HG03064 (cell line): ENCODE measurements around the gene FLOT1.
"Not testable (repeated sequence)": the region's sequence is repeated elsewhere in the genome, so short reads cannot be mapped to it uniquely, and the experiment has no call there.

Source experiments
- ATAC-seq: cut with Tn5 transposase; IDR thresholded peaks from one replicate; pipeline ENCODE4 v1.9.1; 2021; ENCODE audit warnings: low read depth; ENCODE audit not compliant: unreplicated experiment

Gene FLOT1

DNA sequence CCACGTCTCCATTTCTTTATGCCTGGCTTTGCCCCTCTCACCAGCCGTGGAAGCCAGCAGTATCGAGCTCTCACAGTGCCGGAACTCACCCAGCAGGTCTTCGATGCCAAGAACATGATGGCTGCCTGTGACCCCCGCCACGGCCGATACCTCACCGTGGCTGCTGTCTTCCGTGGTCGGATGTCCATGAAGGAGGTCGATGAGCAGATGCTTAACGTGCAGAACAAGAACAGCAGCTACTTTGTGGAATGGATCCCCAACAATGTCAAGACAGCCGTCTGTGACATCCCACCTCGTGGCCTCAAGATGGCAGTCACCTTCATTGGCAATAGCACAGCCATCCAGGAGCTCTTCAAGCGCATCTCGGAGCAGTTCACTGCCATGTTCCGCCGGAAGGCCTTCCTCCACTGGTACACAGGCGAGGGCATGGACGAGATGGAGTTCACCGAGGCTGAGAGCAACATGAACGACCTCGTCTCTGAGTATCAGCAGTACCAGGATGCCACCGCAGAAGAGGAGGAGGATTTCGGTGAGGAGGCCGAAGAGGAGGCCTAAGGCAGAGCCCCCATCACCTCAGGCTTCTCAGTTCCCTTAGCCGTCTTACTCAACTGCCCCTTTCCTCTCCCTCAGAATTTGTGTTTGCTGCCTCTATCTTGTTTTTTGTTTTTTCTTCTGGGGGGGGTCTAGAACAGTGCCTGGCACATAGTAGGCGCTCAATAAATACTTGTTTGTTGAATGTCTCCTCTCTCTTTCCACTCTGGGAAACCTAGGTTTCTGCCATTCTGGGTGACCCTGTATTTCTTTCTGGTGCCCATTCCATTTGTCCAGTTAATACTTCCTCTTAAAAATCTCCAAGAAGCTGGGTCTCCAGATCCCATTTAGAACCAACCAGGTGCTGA, 18.4 kb downstream of the FLOT1 start:
- ATAC-seq: not testable (repeated sequence)

DNA sequence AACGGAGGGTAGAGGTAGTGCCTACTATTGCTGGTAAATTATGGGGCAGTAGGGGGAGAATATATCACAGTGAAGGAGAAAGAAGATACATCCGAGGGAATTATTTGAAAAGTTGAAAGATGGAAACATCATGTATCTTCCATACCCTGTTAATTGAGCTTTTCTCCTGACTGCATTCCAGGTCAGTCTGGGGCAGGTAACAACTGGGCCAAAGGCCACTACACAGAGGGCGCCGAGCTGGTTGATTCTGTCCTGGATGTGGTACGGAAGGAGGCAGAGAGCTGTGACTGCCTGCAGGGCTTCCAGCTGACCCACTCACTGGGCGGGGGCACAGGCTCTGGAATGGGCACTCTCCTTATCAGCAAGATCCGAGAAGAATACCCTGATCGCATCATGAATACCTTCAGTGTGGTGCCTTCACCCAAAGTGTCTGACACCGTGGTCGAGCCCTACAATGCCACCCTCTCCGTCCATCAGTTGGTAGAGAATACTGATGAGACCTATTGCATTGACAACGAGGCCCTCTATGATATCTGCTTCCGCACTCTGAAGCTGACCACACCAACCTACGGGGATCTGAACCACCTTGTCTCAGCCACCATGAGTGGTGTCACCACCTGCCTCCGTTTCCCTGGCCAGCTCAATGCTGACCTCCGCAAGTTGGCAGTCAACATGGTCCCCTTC, 19.2 kb downstream of the FLOT1 start:
- not testable (repeated sequence) for ATAC-seq

DNA sequence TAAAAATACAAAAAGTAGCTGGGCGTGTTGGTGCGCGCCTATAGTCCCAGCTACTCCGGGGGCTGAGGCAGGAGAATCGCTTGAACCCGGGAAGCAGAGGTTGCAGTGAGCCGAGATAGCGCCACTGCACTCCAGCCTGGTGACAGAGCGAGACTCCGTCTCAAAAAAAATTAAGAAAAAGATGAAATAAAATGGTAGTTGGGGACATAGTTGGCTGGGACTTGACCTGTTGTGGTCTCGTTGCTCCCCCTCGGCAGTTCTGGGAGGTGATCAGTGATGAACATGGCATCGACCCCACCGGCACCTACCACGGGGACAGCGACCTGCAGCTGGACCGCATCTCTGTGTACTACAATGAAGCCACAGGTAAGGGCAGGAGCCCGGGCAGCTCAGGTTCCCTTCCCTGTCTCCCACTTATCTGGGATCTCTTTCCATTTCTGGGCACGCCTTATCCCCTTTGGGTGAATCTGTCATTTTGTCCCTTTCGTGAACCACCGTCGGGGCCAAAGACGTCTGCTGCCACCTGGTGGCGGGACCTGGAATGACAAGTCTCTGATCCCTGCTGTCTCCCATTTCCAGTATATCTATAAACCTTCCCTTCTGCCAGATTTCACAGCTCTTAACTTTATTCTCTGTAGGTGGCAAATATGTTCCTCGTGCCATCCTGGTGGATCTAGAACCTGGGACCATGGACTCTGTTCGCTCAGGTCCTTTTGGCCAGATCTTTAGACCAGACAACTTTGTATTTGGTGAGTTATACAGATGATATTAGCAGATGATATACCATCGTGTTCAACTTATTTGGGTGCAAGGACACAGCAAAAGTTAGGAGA, 20.0 kb downstream of the FLOT1 start:
- ATAC-seq: no peak

DNA sequence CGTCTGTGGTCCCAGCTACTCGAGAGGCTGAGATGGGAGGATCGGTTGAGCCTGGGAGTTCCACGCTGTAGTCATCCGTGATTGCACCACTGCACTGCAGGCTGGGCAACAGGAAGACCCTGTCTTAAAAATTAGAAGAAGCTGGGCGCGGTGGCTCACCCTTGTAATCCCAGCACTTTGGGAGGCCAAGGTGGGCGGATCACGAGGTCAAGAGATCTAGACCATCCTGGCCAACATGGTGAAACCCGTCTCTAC, 20.5 kb downstream of the FLOT1 start:
- ATAC-seq: not testable (repeated sequence)

DNA sequence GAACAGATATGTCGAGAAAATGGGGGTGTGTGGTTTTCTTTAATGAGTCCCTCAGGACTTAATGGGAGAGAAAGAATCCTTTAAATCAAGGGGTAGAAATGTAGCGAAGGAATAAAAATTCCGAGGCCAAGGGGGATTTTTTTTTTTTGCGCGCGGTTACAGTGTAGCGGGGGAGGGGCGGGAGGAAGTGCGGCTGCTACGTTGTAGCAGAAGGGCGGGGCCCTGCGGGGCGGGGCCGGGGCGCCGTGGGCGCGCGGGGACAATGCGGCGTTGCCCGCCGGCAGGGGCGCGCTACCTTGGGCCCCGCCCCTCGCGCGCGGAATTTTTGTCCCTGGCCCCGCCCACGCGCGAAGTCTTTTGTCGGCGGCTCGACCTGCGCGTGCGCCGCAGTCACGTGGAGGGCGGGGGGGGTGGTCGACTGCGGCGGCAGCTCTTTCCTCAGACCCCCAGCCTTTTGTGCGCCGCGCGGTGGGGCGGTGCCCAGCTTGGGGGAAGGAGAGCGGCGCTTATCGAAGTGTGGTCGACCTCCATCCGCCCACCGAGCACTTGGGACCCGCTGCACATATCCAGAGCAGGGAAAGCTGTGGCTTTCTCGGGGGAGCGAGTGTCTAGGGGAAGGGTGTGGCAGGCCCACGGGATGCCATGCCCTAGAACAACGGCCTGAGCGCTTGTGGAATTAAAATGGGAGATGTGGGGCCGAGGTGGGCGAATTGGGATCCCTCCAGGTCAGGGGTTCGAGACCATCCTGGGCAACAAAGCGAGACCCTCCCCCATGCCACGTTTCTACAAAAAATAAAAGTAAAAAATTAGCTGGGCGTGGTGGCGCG, 21.1 kb downstream of the FLOT1 start:
- ATAC-seq: no peak

DNA sequence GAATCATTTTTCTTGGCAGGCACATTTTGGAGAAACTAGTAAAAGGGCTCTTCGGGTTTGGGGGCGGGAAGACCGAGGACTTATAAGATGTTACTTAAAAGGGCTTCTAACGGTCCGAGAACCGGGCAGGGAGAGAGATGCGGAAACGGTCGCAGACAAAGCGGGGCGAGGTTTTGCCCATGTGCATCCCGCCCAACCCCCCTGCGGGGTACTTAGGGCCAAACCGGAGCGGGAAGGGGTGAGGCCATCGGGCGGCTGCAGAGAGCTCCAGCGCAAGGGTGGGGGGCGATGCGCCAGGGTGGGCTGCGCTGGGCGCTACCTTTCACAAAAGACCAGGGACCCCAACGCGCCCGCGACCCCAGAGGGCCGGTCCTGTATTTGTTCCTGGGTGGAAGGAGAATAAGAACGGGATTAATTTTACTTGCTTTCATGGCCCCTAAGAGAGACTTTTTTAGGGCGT, 21.7 kb downstream of the FLOT1 start:
- no peak for ATAC-seq

- peak; percentile 29 for ATAC-seq
Observed at GRCh38 chr6:30719791-30720737, 22.4 kb downstream of the FLOT1 start, which contains the start of gene TUBB. Gene TUBB, plus strand, starts transcription at chr6:30720352. Its CDS starts 155 bp downstream, at chr6:30720507.

- no peak for ATAC-seq
Observed at GRCh38 chr6:30719356-30719755, 23.1 kb downstream of the FLOT1 start.

DNA sequence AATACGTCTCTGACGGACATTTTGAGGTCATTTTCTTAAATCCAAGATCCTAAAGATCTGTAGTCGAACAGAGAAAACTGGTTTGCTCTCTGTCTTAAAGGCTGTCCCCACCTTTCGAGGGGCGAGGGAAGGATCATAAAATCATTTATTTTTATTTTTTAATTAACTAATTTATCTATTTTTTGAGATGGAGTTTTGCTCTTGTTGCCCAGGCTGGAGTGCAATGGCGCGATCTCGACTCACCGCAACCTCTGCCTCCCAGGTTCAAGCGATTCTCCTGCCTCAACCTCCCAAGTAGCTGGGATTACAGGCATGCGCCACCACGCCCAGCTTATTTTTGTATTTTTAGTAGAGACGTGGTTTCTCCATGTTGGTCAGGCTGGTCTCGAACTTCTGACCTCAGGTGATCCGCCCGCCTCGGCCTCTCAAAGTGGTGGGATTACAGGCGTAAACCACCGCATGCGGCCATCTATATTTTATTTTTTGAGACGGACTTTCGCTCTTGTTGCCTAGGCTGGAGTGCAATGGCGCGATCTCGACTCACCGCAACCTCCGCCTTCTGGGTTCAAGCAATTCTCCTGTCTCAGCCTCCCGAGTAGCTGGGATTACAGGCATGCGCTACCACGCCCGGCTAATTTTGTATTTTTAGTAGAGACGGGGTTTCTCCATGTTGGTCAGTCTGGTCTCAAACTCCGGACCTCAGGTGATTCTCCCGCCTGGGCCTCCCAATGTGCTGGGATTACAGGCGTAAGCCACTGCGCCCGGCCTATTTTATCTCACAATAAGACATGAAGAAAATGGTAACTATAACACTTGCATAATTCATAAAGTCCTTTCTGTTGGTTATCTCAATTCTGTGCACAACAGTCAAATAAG, 24.4 kb downstream of the FLOT1 start:
- not testable (repeated sequence) for ATAC-seq

GRCh38 chr6:30717129-30717844, 25.2 kb downstream of the FLOT1 start, which contains the start of gene MDC1:
Gene MDC1, minus strand, starts transcription at chr6:30717281. Its CDS starts 2,106 bp downstream, at chr6:30715175.
- peak; percentile 65 for ATAC-seq

- no peak for ATAC-seq
Observed at GRCh38 chr6:30716879-30717128, 25.7 kb downstream of the FLOT1 start.

GRCh38 chr6:30714263-30714662, 28.2 kb downstream of the FLOT1 start:
- no peak for ATAC-seq

GRCh38 chr6:30712441-30712945, 30.0 kb downstream of the FLOT1 start:
- ATAC-seq: no peak

DNA sequence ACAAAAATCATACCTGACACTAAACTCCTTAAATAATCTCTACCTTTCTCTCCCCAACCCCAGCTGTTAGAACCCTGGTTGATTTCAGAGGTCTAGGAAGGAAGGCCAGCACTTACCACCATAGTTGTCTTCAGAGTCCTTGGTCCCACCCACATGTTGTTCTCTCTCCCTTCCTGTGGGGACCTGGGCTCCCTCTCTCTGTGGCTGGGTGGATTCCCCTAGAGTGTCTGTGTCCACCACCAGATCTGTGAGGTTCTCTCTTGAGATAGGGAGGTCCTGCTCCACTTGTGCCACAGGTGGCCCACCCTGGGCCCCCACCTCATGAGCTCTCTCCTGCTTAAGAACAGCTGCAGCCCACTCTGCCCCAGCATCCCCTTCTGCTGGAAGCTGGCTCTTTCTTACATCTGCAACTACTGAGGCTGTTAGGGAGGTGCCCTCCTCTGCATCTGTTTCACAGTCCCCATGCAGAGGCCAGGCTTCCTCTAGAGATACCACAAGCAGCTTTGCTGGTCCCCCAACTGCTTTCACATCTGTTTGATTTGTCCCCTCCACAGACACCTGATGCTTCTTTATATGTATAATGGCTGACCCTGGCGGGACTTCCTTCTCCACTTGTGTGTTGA, 30.6 kb downstream of the FLOT1 start:
- ATAC-seq: no peak

DNA sequence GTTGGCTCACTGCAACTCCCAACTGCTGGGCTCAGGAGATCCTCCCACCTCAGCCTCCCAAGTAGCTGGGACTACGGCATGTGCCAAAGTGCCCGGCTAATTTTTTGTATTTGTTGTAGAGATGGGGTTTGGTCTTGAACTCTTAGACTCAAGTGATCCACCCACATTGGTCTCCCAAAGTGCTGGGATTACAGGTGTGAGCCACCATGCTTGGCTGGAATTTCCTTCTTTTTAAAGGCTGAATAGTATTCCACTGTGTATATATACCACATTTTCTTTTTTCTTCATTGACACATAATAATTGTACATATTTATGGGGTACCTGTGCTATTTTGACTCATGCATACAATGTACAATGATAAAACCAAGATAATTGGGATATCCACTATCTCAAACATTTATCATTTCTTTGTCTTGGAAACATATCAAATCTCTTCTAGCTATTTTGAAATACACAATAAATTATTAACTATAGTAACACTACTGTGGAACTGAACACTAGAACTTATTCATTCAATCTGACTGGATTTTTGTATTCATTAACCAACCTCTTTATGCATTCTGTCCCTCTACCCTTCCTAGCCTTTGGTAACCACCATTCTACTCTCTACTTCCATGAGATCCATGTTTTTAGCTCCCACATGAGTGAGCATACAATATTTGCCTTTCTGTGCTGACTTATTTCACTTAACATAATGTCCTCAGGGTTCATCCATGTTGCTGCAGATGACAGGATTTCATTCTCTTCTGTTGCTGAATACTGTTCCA, 33.2 kb downstream of the FLOT1 start:
- ATAC-seq: no peak

DNA sequence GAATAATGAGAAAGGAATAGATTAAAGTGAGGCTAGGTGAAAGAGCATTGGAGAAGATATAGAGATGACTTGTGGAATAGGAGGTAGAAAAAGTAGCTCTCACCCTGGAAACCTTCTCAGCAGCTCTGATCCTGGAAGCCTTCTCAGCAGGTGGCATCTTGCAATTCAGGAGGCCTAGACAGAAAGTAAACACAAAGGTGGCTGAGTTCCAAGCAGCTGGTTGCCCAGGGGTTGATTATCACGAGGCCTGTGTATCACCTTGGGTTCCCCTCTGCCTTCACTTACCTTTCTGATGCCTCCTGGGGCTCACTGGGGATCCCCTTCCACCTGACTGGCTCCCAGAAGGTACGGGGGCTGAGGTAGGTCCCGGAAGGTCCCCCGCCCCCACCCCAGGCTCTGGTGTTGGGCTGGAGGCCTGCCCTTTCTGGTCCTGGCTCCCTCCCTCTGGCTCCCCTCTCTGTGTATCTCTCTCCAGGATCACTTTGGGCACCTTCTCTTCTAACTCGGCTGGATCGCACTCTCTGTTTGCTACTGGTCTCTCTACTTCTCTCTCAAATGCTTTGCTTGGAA, 35.1 kb downstream of the FLOT1 start:
- ATAC-seq: no peak
